T-helper 1 cell treated with Interleukin-12 subunit alpha and Interleukin-12 subunit beta and Interleukin-4 antibody, amounts not matched to agents 30 ng/mL and 1 ng/mL, for 36 hours (primary cell): ENCODE data around the gene SMIM43. TPM values are rescaled to one million over a fixed set of nuclear protein-coding genes. Genes with fewer than 3 reads are reported as not detected.

ENCODE experiments used
- intact Hi-C: fragments of 100-400 bp; cut with micrococcal nuclease; formaldehyde crosslinking; loops from one replicate; pipeline ENCODE4 v1.15.1; 2024
- total RNA-seq: library from RNA; stranded (reverse); gene quantifications from 2 replicates; pipeline ENCODE4 v1.2.3, GENCODE V29; 2022

The SMIM43 gene
- total RNA-seq, 1 donor from 2014 or later, result not detected

DNA sequence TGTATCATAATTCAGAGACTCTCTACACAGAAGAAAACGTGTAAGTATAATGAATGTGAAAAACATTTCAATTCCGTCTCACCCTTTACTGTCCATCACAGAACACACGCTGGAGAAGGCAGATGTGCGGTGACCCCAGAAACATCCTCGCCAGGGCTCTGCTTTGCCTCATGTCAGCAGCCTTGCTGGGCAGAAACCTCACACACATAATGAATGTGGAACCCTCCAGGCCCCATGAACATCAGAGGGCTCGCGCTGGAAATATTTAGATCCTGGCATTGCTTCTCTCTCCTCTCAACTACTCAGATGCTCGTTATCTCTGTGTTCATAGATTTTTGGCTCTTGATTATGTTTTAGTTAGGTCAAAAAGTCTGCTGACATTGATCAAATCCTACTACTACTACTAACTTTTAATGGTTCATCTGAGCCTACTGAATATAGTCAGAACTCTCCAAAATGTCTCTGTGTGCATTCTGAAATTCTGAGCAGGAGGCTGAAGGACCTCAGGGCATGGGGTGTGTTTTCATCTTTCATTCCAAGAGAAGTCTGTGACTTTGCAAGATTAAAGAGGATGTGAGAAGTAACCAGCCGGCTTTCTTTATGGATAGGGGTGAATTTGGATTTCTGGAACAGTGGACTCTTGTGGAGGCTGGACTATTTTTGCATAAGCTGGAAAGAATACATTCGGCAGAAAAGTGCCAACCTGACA lies 27.0 kb downstream of the SMIM43 start:
- intact Hi-C loops, result loop anchor here (2.0 kb wide), 1 partner anchor 367 kb away; no protein-coding TSS in a partner anchor

DNA sequence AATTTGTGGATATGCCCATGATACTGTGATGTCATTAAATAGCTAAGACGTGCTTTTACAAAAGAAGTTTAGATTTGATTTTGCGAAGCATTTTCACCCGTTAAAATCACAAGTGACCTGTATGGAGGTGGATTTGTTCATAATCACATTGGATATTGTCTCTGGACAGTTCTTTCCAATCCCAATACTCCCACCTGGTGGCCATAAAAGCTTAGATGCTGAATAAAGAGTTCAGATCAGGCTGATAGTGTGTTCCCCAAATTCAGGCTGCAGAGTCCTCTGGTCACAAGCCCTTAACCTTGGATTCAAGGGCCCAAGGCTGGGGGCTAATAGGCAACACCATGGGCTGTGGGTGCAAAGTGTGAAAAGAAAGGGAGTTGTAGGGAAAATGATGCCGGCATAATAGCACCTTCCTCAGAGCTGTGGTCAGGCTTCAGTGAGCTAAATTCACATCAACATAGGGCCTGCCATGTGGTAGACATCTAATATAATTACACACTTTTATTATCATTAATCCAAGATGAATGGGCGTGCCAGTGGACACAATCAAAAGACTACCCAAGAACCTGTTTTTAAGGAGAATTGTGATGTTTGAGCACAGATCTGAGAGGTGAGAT lies 28.1 kb downstream of the SMIM43 start:
- intact Hi-C loops, result loop anchor here (1.0 to 2.0 kb wide), 3 partner anchors 253 to 366 kb away; no protein-coding TSS in a partner anchor

GRCh38 chr4:121734571-121734970 lies 30.4 kb downstream of the SMIM43 start:
- intact Hi-C loops, result no loop called here

- intact Hi-C loops, result no loop called here
These were observed 31.0 kb downstream of the SMIM43 start for GRCh38 chr4:121733942-121734341.

DNA sequence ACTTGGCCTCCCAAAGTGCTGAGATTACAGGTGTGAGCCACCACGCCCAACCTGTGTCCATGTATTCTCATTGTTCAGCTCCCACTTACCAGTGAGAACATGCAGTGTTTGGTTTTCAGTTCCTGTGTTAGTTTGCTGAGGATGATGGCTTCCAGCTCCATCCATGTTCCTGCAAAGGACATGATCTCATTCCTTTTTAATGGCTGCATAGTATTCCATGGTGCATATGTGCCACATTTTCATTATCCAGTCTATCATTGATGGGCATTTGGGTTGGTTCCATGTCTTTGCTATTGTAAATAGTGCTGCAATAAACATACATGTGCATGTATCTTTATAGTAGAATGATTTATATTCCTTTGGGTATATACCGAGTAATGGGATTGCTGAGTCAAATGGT lies 35.2 kb downstream of the SMIM43 start:
- intact Hi-C loops, result loop anchor here (5.0 kb wide), 2 partner anchors 72 to 1657 kb away; no protein-coding TSS in a partner anchor

DNA sequence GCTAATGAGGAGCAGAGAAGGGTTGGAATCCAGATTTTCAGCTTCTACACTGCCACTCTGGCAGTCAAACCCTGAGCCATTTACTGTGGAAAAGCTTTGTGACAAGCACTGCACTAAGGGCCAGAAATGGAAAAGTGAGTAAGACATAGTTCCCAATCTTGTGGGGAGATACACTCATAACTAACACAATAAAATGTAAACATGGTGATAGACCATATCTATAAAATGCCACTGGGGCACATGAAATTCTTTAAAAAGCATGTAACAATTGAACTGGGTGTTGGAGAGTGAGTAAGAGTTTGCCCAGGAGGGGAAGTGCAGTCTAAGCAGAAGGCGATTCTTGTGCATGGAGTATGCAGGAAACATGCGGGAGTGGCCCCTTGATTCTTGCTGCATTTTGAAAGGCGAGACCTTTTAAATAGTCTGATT lies 36.2 kb downstream of the SMIM43 start:
- intact Hi-C loops, result loop anchor here (5.0 kb wide), 2 partner anchors 72 to 1657 kb away; no protein-coding TSS in a partner anchor

DNA sequence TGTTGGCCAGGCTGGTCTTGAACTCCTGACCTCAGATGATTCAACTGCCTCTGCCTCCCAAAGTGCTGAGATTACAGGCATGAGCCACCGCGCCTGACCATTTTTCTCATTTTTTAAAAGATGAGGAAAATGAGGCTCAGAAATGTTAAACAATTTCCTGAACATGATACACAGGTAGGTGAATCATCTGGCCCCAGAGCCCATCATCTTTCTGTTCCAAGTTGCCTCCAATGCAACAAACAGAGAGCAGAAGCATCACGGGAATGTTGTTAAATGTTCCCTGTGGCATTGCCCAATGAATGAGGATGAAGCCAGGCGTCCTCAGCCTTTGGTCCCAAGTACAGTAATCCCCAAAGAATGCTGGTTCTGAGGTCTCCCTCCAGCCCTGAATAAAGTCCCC lies 36.9 kb downstream of the SMIM43 start:
- intact Hi-C loops, result loop anchor here (5.0 kb wide), 2 partner anchors 71 to 1656 kb away; no protein-coding TSS in a partner anchor

DNA sequence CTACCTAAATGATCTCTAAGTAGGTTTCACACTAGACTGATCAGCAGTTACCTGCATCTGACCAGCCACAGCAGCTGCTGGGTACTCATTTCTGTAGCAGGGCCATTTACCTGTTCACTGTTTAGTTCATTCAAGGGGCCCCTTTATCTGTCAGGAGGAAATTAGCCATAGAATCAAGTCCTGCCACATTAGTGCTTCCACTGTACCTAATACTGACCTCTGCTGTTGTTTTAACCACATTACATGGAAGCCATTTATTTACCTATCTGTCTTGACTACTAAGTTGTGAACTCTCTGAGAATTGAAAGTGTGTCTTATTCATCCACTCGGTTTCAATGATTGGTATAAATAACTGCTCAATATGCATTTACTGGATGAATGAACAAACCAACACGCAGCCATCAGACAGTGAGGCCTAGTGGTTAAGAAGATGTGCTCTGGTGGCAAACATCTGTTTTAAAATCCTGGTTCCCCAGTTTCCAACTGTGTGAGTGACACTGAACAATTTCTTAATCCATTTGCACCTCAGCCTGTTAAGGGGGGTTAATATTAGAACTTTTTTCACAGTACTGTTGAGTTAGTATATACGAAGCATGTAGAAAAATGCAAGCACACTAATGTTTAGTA lies 38.2 kb downstream of the SMIM43 start:
- intact Hi-C loops, result loop anchor here (1.0 to 5.0 kb wide), 8 partner anchors 15 to 1654 kb away; partner anchors contain the start of gene ANXA5

DNA sequence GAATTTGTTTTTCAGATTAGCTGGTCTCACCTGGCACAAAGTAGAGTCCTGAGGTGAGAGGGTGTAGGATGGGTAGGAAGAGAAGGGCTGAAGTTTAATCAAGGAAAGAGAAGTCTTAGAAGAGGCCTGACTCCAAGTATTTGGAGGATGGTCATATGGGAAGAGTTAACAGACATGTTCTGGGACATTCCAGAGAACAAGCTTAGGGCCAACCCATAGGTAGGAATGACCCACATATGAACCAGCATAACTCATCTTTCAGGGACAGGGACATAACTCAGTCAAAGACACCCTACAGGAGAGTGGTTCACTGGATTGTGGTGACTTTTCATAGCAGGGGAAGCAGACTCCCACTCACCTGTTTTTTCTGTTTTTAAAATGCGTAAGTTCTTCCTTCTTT lies 40.3 kb downstream of the SMIM43 start:
- intact Hi-C loops, result loop anchor here (5.0 kb wide), 2 partner anchors 67 to 1652 kb away; no protein-coding TSS in a partner anchor

DNA sequence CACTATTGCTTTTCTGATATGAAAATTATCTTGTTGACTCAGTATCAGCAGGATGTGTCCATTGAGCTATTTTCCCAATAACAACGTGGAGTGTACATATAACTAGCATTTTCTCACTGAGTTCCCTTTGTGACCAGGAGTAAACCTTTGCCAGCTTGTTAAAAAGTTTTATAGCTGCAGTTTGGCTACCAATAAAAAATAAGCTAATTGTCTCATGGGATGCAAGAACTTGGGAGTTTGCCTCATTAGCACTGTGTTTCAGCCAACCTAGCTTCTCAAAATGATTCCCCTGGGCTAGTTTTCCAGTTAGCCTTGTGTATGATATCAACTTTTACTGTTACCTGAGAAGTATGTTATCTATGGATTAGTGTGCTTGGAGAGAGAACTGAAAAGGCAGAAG lies 43.3 kb downstream of the SMIM43 start:
- intact Hi-C loops, result no loop called here

DNA sequence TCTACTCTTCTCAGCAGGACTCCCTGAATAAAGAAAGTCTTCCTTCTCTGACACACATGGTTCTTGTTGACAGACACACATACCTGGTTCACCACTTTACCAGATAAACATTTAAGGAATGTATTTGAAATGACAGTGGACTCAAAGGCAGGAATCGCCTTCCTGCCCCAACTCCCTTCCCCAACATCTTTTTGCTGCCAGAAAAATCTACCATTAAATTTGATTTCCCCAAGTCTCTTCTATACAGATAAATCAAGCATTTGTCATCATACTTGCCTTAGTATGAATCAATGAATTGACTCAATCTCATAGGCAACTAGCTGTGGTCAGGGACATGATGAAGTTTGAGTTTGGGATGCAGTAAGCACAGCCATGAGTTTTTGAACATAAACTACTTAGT lies 44.9 kb downstream of the SMIM43 start:
- intact Hi-C loops, result no loop called here

- intact Hi-C loops, result no loop called here
These were observed 47.2 kb downstream of the SMIM43 start for GRCh38 chr4:121717680-121718237.

- intact Hi-C loops, result no loop called here
These were observed 50.4 kb downstream of the SMIM43 start for GRCh38 chr4:121714548-121714947.

- intact Hi-C loops, result no loop called here
These were observed 52.2 kb downstream of the SMIM43 start for GRCh38 chr4:121712783-121713182.

- intact Hi-C loops, result no loop called here
These were observed 52.8 kb downstream of the SMIM43 start for GRCh38 chr4:121712001-121712651.

- intact Hi-C loops, result loop anchor here (1.0 kb wide), 1 partner anchor 15 kb away; no protein-coding TSS in a partner anchor
These were observed 53.5 kb downstream of the SMIM43 start for GRCh38 chr4:121711263-121712000.

DNA sequence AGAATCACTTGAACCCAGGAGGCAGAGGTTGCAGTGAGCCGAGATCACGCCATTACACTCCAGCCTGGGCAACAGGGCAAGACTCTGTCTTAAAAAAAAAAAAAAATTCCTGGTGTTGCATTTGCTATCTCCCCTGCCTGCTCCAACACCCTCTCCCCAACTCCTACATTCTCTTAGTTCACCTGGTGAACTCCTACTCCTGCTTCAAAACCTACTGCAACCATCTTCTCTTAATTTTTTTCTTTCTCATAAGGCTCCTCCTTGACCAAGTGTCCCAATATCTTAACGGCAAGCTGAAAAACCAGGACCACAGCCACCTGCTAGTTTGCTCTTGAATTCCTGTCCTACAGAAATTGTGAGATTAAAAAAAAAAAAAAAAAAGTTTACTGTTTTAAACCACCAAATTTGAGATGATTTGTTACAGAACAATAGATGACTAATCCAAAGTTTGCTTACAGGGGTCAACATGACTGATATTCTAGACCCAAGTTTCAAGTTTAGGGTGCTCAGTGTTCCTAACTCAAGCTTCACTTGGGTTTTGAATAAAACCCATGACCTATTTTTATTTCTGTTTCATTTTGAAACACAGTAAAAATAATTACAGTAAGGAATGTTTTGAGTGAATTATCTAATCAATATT lies 55.1 kb downstream of the SMIM43 start:
- intact Hi-C loops, result loop anchor here (5.0 kb wide), 1 partner anchor 977 kb away; no protein-coding TSS in a partner anchor
